Measurements from ENCODE around the gene AGPAT3. TPM values are rescaled to one million over a fixed set of nuclear protein-coding genes. Genes with fewer than 3 reads are reported as not detected.

Gene AGPAT3
- polyA plus RNA-seq, 1 donor, result 70.7 TPM

- DNase-seq, result no peak
These were observed 57.9 kb downstream of the AGPAT3 start for GRCh38 chr21:43922949-43923348.

GRCh38 chr21:43923391-43923790 lies 58.4 kb downstream of the AGPAT3 start:
- no peak for DNase-seq

- DNase-seq, result no peak
These were observed 59.5 kb downstream of the AGPAT3 start for GRCh38 chr21:43924421-43925095.

- no peak for DNase-seq
These were observed 60.1 kb downstream of the AGPAT3 start for GRCh38 chr21:43925096-43925481.

GRCh38 chr21:43925609-43926008 lies 60.6 kb downstream of the AGPAT3 start:
- no peak for DNase-seq

GRCh38 chr21:43926196-43926595 lies 61.2 kb downstream of the AGPAT3 start:
- DNase-seq, result no peak

GRCh38 chr21:43927591-43928221 lies 62.7 kb downstream of the AGPAT3 start:
- DNase-seq, result no peak

GRCh38 chr21:43928222-43929125 lies 63.5 kb downstream of the AGPAT3 start:
- DNase-seq, result no peak

- DNase-seq, result no peak
These were observed 64.4 kb downstream of the AGPAT3 start for GRCh38 chr21:43929217-43929971.

- no peak for DNase-seq
These were observed 65.2 kb downstream of the AGPAT3 start for GRCh38 chr21:43930074-43930847.

GRCh38 chr21:43930848-43931375 lies 65.9 kb downstream of the AGPAT3 start:
- DNase-seq, result peak; percentile 52

- DNase-seq, result no peak
These were observed 66.5 kb downstream of the AGPAT3 start for GRCh38 chr21:43931489-43931888.

- no peak for DNase-seq
These were observed 67.0 kb downstream of the AGPAT3 start for GRCh38 chr21:43932005-43932404.

- no peak for DNase-seq
These were observed 68.2 kb downstream of the AGPAT3 start for GRCh38 chr21:43933199-43933598.

GRCh38 chr21:43933680-43934079 lies 68.7 kb downstream of the AGPAT3 start:
- DNase-seq, result no peak

- DNase-seq, result no peak
These were observed 69.1 kb downstream of the AGPAT3 start for GRCh38 chr21:43934116-43934515.

- DNase-seq, result no peak
These were observed 70.0 kb downstream of the AGPAT3 start for GRCh38 chr21:43934716-43935705.

- DNase-seq, result no peak
These were observed 70.7 kb downstream of the AGPAT3 start for GRCh38 chr21:43935711-43936110.

GRCh38 chr21:43936247-43936967 lies 71.4 kb downstream of the AGPAT3 start:
- DNase-seq, result no peak
